RWPE2 (cell line): ENCODE results near the gene IL17RA.

Experiments used
- ATAC-seq: fragments of 200-7000 bp; cut with Tn5 transposase; 3 replicates; pipeline ENCODE4 v1.9.1; 2021; ENCODE audit warnings: low read depth
- DNase-seq: peaks from one replicate; pipeline ENCODE4 v3.0.0-alpha.2; 2020; ENCODE audit warnings: low spot score
- H3K27ac ChIP-seq: fragments of 450-650 bp; 2 replicates; pipeline ENCODE4 v1.5.1; 2017; ENCODE audit warnings: mild to moderate bottlenecking; ENCODE audit not compliant: poor library complexity, severe bottlenecking
- H3K27me3 ChIP-seq: fragments of 250-450 bp; sonication (Bioruptor Pico); 2 replicates; pipeline ENCODE4 v1.5.1; 2021; ENCODE audit warnings: mild to moderate bottlenecking, moderate library complexity; ENCODE audit not compliant: insufficient read depth, poor library complexity, severe bottlenecking
- H3K36me3 ChIP-seq: fragments of 250-450 bp; sonication (Bioruptor Pico); 2 replicates; pipeline ENCODE4 v1.5.1; 2020; ENCODE audit warnings: low read depth, mild to moderate bottlenecking, moderate library complexity
- H3K4me1 ChIP-seq: fragments of 250-450 bp; sonication (Bioruptor Pico); 2 replicates; pipeline ENCODE4 v1.5.1; 2021; ENCODE audit warnings: mild to moderate bottlenecking, moderate library complexity; ENCODE audit not compliant: insufficient read depth, poor library complexity, severe bottlenecking
- H3K4me3 ChIP-seq: fragments of 250-450 bp; sonication (Bioruptor Pico); 2 replicates; pipeline ENCODE4 v1.5.1; 2021; ENCODE audit warnings: mild to moderate bottlenecking, moderate library complexity; ENCODE audit not compliant: severe bottlenecking
- H3K9me3 ChIP-seq: fragments of 250-450 bp; sonication (Bioruptor Pico); 2 replicates; pipeline ENCODE4 v1.5.1; 2021; ENCODE audit warnings: mild to moderate bottlenecking, moderate library complexity; ENCODE audit not compliant: severe bottlenecking
- CTCF ChIP-seq: fragments of 450-650 bp; IDR thresholded peaks from one replicate; pipeline ENCODE4 v1.5.1; 2017; ENCODE audit warnings: mild to moderate bottlenecking, moderate library complexity; ENCODE audit not compliant: poor library complexity, severe bottlenecking

The IL17RA gene

DNA sequence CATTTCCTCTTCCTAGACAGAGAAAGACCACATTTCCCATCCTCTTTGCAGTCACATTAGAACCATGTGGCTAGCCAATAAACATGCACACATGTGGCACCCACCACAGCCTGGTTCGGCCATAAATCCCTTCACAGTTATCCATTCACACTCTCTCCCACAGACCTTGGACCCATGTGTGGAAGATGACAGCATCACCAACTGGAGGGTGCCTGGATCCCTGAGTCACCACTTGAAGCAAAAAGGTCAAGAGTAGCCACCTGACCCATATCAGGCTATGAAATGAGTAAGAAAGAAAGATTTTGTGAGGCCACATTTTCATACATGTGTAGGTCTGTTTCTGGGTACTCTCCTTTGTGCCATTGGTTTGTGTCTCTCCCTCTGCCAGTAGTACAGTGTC lies 45.4 kb downstream of the IL17RA start:
- H3K36me3 ChIP-seq = no peaks in the 10 kb centered on the region
- no peak overlapping the region for H3K4me3 ChIP-seq
- no peaks in the 10 kb centered on the region for H3K27me3 ChIP-seq
- no peak overlapping the region for H3K27ac ChIP-seq
- no peak for TF ChIP-seq CTCF
- H3K9me3 ChIP-seq = no peaks in the 10 kb centered on the region
- H3K4me1 ChIP-seq = no peaks in the 10 kb centered on the region
- DNase-seq (no peak), ATAC-seq (no peak)

DNA sequence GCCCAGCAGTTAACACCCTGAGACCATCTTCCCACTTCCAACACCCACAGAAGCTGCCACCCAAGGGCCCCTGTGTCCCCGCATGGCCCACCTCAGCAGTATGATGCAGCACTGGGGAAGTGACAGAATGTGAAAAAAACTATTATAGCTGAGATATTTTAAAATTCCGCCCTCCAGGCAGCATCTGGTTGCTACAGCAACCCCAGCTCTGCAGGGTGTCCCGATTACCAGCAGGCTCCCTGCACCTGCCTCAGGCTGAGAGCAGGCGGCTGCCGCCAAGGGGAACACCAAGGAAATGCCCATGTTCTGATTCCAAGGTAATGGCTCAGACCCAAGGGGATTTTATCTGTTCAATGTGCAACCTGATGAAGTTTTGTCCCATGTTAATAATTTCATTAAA lies 46.9 kb downstream of the IL17RA start:
- Histone ChIP-seq H3K4me1 (no peaks in the 10 kb centered on the region), H3K4me3 (no peak overlapping the region), H3K27me3 (no peaks in the 10 kb centered on the region), H3K27ac (no peak overlapping the region), H3K9me3 (no peaks in the 10 kb centered on the region), H3K36me3 (no peaks in the 10 kb centered on the region)
- TF ChIP-seq CTCF = no peak
- ATAC-seq = no peak
- no peak for DNase-seq

GRCh38 chr22:17132112-17132511 lies 47.3 kb downstream of the IL17RA start:
- Histone ChIP-seq H3K9me3 (no peaks in the 10 kb centered on the region), H3K4me1 (no peaks in the 10 kb centered on the region), H3K27ac (no peak overlapping the region), H3K27me3 (no peaks in the 10 kb centered on the region), H3K36me3 (no peaks in the 10 kb centered on the region), H3K4me3 (no peak overlapping the region)
- no peak for TF ChIP-seq CTCF
- ATAC-seq (no peak), DNase-seq (no peak)

DNA sequence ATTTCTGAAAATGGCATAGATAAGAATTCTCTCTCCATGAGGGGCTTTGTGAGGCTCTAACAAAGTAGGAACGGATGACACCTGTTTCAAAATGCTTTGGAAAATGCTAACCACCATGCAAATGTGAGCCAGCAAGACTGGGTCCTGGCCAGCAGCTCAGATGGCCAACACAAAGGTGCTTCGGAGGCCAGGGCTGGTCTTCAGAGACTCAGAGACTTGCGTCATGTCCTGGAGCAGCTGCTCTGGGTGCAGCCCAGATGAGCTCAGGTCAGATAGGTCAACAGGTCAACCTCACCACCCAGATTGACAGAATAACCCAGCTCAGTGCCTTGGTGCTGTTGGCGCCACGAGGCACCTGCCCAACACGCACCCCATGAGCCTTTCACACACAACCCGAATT lies 48.3 kb downstream of the IL17RA start:
- H3K27ac ChIP-seq = no peak overlapping the region
- no peak overlapping the region for H3K4me3 ChIP-seq
- TF ChIP-seq CTCF = no peak
- H3K36me3 ChIP-seq = no peaks in the 10 kb centered on the region
- no peak for ATAC-seq
- no peaks in the 10 kb centered on the region for H3K27me3 ChIP-seq
- H3K9me3 ChIP-seq = no peaks in the 10 kb centered on the region
- no peaks in the 10 kb centered on the region for H3K4me1 ChIP-seq
- no peak for DNase-seq

- no peak for TF ChIP-seq CTCF
- no peaks in the 10 kb centered on the region; the same call in 1 of the 2 replicates for H3K36me3 ChIP-seq
- ATAC-seq (no peak), DNase-seq (no peak)
- H3K9me3 ChIP-seq = no peaks in the 10 kb centered on the region
- H3K27ac ChIP-seq = no peak overlapping the region
- no peaks in the 10 kb centered on the region for H3K4me1 ChIP-seq
- H3K4me3 ChIP-seq = no peak overlapping the region
- H3K27me3 ChIP-seq = no peaks in the 10 kb centered on the region
Measured at GRCh38 chr22:17135153-17135760, 50.5 kb downstream of the IL17RA start.
